Measurements from ENCODE around the gene DSTN. TPM values are rescaled to one million over a fixed set of nuclear protein-coding genes. Genes with fewer than 3 reads are reported as not detected.

The DSTN gene
- 208 and 240 TPM in 2 replicates for total RNA-seq

DNA sequence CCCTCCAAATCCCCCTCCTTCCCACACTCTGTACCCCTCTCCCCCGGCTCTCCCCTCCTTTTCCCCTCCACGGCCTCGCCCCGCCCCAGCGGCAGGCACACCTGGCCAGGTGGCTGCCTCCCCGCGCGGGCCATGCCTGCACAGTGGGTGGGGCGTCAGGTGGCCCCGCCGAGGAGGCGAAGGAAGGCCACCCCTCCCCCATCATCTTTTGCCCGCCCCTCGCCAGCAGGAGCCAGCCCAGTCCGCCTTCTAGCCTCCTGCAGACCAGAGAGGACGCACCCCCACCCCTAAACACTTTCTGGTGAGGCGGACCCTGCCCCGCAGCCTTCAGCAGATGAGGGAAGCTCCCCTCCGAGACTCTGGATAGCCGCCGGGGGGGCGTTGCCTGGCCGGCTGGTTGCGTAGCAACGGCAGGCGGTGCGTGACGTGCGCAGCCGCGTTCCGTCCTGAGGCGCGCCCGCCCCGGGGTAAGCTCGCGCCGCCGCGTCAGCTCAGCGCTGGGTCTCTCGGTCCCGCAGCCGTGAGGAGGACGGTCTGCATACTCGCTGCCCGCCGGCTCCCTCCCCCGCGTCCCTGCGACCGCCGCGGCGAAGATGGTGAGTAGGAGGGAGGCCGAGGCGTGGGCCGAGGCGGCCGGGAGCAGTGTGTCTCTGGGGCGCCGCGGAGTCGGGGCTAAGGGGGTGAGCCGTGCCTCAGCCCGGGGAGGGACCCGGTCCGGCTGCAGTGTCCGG is at the start of gene DSTN:
TSS of gene DSTN (plus strand) at position 460 of the 731 bp plus-strand sequence. CDS start at position 594, 134 bp downstream.

DNA sequence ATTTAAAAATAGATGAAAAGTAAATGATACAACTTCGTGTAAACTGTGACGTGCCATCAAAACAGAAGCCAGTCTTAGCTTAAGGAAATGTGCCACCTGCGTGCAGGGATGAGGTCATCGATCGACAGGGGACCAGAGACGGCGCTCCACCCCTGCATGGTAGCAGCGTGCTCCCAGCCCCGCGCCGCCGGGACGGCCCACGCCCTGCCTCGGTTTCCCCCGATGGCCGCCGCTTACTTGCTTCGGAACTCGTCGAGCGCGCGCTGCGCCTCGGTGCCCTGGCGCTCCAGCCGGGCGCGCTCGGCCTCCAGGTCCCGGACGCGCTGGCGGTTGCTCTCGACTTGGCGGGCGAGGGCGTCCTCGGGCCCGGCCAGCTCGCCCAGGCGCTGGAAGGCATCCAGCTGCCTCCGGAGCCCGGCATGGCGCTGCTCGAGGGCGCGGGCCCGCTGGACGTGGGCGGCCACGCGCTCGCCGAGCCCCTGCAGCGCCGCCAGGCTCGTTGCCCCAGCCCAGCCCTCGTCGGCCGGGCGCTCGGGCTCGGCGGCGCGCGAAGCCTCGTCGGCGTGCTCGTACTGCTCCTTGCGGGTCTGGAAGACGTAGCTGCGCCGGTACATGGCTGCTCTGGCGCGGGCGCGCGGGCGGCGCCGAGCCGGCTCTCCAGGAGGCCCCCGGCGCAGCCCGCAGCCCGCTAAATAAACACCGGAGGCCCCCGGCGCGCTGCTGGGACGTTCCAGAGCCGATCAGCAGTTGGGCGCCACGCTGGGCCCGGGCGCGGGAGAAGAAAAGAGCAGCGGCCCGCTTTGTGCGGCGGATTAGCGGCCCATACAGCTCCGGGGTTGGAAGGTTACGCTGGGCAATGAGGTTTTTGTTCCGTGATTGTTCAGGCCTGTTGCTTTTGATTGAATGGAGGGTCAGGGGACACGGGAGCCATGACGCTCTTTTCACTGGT is 38.9 kb upstream of the DSTN start, which contains the start of gene BFSP1:
TSS of gene BFSP1 (minus strand) at position 664 of the 949 bp plus-strand sequence. CDS start at position 614, 50 bp downstream.

Other genes with a start within 250 kb of the DSTN start
- gene BFSP1, start 38.7 kb upstream of the DSTN start, total RNA-seq, result 3.3 and 4.9 TPM in 2 replicates
- 93.9 and 94.7 TPM in 2 replicates for gene RRBP1, start 112.2 kb downstream of the DSTN start, total RNA-seq
- gene BANF2, start 129.9 kb downstream of the DSTN start, total RNA-seq, result not detected in 2 replicates

All from vein endothelial cell (primary cell).